Esophagus muscularis mucosa (tissue), 4 donors: ENCODE measurements around the gene DBH.

Experiments used
- CTCF ChIP-seq, 3 experiments: fragments of 200-600 bp in 2 of 3; fragments of 450-650 bp in 1 of 3; sonication (generic) in 2 of 3; IDR thresholded peaks; one replicate each; pipeline ENCODE4 v1.5.1; 2017 to 2019; ENCODE audit warnings: antibody characterized with exemption in 3 of 3, mild to moderate bottlenecking in 2 of 3, moderate library complexity in 1 of 3
- EP300 ChIP-seq: sonication (generic); formaldehyde crosslinking; IDR thresholded peaks from one replicate; pipeline ENCODE4 v1.6.1; 2017; ENCODE audit warnings: antibody characterized with exemption
- POLR2A ChIP-seq: fragments of 450-650 bp; IDR thresholded peaks from one replicate; pipeline ENCODE4 v1.6.1; 2017; ENCODE audit warnings: antibody characterized with exemption, moderate library complexity, mild to moderate bottlenecking, low read depth
- POLR2AphosphoS5 ChIP-seq, 2 donors: sonication (generic); formaldehyde crosslinking; IDR thresholded peaks; one replicate each; pipeline ENCODE4 v1.6.1; 2017; ENCODE audit warnings: antibody characterized with exemption in 2 of 2

- TF ChIP-seq CTCF (IDR thresholded peaks at IDR 0.05) (no peak), POLR2AphosphoS5 (IDR thresholded peaks at IDR 0.05) (no peak), POLR2A (no peak), EP300 (no peak)
Measured at GRCh38 chr9:133604214-133604613, 31.9 kb upstream of the DBH start.
